ENCODE results near the gene KIZ. TPM values are rescaled to one million over a fixed set of nuclear protein-coding genes. Genes with fewer than 3 reads are reported as not detected.

KIZ gene, protein sequence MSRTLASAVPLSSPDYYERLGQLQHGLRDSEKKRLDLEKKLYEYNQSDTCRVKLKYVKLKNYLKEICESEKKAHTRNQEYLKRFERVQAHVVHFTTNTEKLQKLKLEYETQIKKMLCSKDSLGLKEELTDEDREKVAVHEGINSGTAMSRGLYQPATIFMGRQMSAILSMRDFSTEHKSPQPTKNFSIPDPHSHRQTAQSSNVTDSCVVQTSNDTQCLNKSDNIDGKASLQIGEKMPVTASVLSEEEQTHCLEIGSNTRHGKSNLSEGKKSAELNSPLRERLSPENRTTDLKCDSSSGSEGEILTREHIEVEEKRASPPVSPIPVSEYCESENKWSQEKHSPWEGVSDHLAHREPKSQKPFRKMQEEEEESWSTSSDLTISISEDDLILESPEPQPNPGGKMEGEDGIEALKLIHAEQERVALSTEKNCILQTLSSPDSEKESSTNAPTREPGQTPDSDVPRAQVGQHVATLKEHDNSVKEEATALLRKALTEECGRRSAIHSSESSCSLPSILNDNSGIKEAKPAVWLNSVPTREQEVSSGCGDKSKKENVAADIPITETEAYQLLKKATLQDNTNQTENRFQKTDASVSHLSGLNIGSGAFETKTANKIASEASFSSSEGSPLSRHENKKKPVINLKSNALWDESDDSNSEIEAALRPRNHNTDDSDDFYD
- 11.0 and 15.0 TPM in 2 replicates for total RNA-seq
- long read RNA-seq, transcript KIZ-210 (13 exons, 2,130 nt): major isoform, 18 of 37 reads
- long read RNA-seq, partial matches to known transcripts: 11 of 37 reads
- long read RNA-seq, other reads (novel, unspliced or antisense): 7 of 37 reads

DNA sequence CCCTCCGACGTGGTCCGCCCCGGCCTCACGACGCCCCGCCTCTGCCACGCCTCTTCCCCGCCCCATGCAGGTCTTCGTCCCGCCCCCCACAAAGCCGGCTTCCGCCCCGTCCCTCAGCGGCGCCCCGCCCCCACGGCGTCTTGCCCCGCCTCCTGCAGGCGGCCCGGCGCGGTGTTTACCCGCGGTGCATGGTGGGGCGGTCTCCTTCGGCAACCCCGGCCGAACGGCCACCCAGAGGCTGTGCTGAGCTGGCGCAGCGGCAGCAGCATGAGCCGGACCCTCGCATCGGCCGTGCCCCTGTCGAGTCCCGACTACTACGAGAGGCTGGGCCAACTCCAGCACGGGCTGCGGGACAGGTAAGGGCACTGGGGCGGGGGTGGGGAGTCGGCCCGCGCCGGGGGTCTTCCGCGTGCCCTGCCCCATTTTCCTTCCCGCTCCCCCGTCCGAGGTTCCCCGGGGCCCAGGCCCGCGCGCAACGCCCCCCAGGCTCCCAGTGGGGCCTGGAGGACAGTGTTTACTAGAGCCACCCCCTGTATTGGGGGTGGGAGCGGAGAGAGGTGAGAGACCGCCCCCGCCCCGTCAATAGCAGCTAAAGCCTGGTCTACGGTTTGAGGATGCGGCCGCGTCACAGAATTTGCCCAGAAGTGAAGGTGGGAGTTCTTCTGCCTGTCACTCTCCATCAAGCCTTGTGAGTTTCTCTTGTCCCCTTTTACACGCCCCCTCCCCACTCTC, at the start of gene KIZ:
KIZ (plus strand) TSS at position 234 of the 732 bp plus-strand sequence; CDS start at position 268, 34 bp downstream.
- peak; percentile 54 for TF ChIP-seq CTCF (conservative IDR thresholded peaks at IDR 0.05)
- Mint-ChIP-seq H3K4me3 (peak within 1 kb of the TSS; percentile 88), H3K27ac (ENCODE audit: unreplicated experiment) (no peak within 1 kb of the TSS), H3K9me3 (no peaks in the 10 kb centered on the region), H3K27me3 (ENCODE audit: low read depth) (peaks cover 2% of the 10 kb centered on the region), H3K4me1 (peaks cover 22% of the 10 kb centered on the region), H3K36me3 (ENCODE audit: low read depth) (no peaks in the 10 kb centered on the region)
- DNase-seq (ENCODE audit: low read depth, low spot score): peak; percentile 99

DNA sequence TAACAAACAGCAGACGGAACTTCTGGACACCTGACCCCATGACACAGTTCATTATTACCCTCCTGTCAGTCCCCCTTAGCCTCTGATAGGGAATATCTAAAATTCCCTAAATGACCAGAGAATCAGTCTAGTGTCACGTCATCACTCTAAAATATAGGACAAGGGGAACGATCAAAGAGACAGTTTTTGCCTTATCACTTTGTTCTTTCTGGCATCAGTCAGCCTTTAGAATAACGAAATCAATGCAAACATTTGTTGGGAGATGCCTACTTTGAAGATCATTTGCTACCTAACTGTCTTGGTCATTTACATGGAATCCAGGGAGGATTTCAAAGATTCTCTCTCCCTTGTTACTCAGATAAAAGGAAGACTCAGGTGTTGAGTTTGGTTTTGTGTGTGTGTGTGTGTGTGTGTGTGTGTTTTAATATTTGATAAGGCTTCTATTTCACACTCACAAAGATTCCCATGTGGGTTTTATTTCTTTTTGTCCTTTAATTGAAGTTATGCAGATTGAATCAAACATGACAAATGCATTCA, 48.0 kb upstream of the KIZ start:
- TF ChIP-seq CTCF (conservative IDR thresholded peaks at IDR 0.05): no peak
- H3K36me3 Mint-ChIP-seq (ENCODE audit: low read depth): no peaks in the 10 kb centered on the region
- peaks cover 33% of the 10 kb centered on the region for H3K27me3 Mint-ChIP-seq (ENCODE audit: low read depth)
- no peaks in the 10 kb centered on the region for H3K4me1 Mint-ChIP-seq
- H3K9me3 Mint-ChIP-seq: no peaks in the 10 kb centered on the region
- H3K27ac Mint-ChIP-seq (ENCODE audit: unreplicated experiment): no peak overlapping the region
- H3K4me3 Mint-ChIP-seq: no peak overlapping the region
- no peak for DNase-seq (ENCODE audit: low read depth, low spot score)

GRCh38 chr20:21082584-21082983, 43.3 kb upstream of the KIZ start:
- H3K9me3 Mint-ChIP-seq: peaks cover 2% of the 10 kb centered on the region
- no peak for DNase-seq (ENCODE audit: low read depth, low spot score)
- H3K4me1 Mint-ChIP-seq: no peaks in the 10 kb centered on the region
- TF ChIP-seq CTCF (conservative IDR thresholded peaks at IDR 0.05): no peak
- peaks cover 42% of the 10 kb centered on the region for H3K27me3 Mint-ChIP-seq (ENCODE audit: low read depth)
- no peaks in the 10 kb centered on the region for H3K36me3 Mint-ChIP-seq (ENCODE audit: low read depth)
- H3K4me3 Mint-ChIP-seq: no peak overlapping the region
- no peak overlapping the region for H3K27ac Mint-ChIP-seq (ENCODE audit: unreplicated experiment)

- no peak for DNase-seq (ENCODE audit: low read depth, low spot score)
- no peaks in the 10 kb centered on the region for H3K36me3 Mint-ChIP-seq (ENCODE audit: low read depth)
- no peaks in the 10 kb centered on the region for H3K4me1 Mint-ChIP-seq
These were observed 42.0 kb upstream of the KIZ start for GRCh38 chr20:21083825-21084325.

More at GRCh38 chr20:21083825-21084325, 42.0 kb upstream of the KIZ start:
- Mint-ChIP-seq H3K27me3 (ENCODE audit: low read depth) (peaks cover 53% of the 10 kb centered on the region), H3K9me3 (peaks cover 2% of the 10 kb centered on the region), H3K27ac (ENCODE audit: unreplicated experiment) (no peak overlapping the region), H3K4me3 (no peak overlapping the region)
- TF ChIP-seq CTCF (conservative IDR thresholded peaks at IDR 0.05): no peak

Measured in neural crest cell (in vitro differentiated cells).